Activated CD4-positive, alpha-beta T cell treated with anti-CD3 and anti-CD28 coated beads, Interleukin-2, Interleukin-4, amounts not matched to agents 100 ng/mL and 50 ng/mL, durations not matched to agents 16 hours and 8 hours (primary cell): ENCODE measurements around the gene B3GALNT2.
A peak's percentile ranks its signal among the peaks of the same experiment; 100 is the strongest.
"Not testable (repeated sequence)": the region's sequence is repeated elsewhere in the genome, so short reads cannot be mapped to it uniquely, and the experiment has no call there.

Experiments
- DNase-seq: peaks from one replicate; pipeline ENCODE4 v3.0.0-alpha.2; 2020; ENCODE audit warnings: low spot score

Gene B3GALNT2

GRCh38 chr1:235504122-235504493, at the start of gene B3GALNT2:
TSS of gene B3GALNT2 (minus strand) at chr1:235504452. CDS start at chr1:235504252, 200 bp downstream.
- DNase-seq, result no peak

GRCh38 chr1:235553112-235553551, 48.9 kb upstream of the B3GALNT2 start:
- DNase-seq, result no peak

DNA sequence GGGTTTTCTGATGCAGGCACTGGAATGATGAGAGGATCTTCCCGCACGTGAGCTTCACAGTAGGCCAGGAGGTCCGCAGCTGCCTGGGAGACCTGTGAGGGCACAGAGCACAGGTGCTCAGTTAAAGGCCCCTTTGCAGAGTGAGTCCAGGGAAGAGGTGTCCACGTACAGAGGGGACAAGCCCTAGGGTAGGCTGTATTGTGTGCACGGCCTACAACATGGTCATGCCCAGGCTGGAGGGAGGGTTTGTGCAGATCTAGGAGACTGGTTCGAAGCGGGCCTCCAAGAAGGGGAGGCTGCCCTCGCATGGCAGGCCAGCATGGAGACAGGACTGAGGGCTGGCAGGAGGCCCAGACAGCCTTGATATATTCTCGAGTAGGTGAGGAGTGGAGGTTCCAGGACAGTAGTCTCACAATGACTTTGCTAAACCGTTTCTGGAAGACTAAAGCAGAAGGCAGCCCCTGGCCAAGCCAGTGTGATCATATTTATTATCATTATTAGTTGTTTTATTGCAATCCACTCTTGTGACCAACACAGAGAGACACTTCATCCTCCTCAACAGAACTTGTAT, 48.0 kb upstream of the B3GALNT2 start:
- no peak for DNase-seq

GRCh38 chr1:235549351-235550139, 45.3 kb upstream of the B3GALNT2 start:
- no peak for DNase-seq

DNA sequence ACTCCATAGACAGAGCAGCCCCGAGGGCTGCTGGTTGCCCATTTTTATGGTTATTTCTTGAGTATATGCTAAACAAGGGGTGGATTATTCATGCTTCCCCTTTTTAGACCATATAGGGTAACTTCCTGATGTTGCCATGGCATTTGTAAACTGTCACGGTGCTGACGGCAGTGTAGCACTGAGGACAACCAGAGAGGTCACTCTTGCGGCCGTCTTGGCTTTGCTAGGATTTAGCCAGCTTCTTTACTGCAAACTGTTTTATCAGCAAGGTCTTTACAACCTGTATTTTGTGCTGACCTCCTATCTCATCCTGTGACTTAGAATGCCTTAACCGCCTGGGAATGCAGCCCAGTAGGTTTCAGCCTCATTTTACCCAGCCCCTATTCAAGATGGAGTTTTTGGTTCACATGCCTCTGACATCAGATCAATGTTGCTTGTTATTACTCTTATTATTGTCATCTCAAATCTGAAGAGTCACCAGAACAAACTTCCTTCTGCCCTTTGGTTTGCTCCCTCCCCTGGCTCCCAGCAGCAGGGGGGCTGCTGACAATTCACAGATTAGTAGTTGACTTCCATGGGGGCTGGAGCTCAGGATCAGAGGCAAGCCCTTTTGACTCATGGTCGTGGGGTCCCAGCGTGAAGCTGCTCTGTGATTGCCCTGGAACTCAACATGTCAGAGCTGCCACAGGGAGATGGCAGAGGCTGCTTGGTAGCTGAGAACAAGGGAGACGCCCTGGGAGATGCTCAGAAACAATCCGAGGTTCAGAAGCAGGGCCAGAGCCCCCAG, 42.3 kb upstream of the B3GALNT2 start:
- DNase-seq, result not testable (repeated sequence)

DNA sequence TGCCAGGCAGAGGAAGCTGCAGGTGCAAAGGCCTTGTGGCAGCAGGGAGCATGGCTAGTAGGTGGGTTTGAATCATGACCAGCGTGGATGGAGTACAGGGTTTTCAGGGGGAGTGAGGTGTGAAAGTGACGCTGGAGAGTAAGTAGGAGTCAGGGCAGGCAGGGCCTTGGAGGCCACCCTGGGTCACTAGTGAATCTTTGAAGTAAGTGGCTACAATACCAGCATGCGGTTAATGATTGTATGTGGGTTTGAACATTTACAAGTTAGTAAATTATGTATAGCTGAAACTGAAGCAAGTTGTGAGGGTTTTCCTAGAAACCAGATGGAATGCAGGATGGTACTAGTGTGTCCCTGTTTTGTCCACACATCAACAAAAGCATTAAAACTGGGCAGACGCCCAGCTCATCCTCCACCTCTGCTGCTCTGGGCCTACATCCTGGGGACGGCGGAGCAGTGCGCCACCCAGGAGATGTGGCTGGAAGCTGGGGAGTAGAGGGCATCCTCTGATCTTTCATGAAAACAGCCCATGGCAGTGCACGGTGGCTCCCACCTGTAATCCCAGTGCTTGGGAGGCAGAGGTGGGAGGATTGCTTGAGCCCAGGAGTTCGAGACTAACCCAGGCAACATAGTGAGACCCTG, 41.2 kb upstream of the B3GALNT2 start:
- DNase-seq, result no peak

GRCh38 chr1:235542845-235543244, 38.6 kb upstream of the B3GALNT2 start:
- DNase-seq, result not testable (repeated sequence)

- DNase-seq, result no peak
Observed at GRCh38 chr1:235533476-235534168, 29.4 kb upstream of the B3GALNT2 start.

- no peak for DNase-seq
Observed at GRCh38 chr1:235532360-235532759, 28.1 kb upstream of the B3GALNT2 start.

DNA sequence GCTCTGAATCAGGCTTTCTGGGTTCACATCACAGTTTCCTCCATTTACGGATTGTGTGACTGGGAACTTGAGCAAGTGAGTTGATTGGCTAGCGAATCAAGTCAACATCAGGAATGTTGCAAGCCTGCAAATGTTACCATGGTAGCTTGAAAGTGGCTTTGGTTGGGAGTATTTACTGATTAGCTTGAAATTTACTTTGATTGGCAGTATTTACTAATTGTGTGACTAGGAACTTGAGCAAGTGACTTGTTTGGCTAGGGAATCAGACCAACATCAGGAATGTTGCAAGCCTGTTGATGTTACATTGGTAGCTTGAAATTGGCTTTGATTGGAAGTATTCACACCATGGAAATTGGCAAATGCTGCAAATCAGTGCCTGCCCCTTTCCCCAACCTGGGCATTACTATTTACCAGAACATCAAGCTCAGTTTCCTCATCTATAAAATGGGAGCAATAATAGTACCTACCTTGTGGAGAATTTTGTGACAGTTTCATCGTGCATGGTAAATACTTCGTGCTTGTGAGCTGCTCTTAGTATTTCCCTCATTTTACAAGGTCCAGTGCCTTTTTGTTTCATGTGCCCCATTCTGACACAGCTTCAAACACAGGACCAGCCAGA, 23.1 kb upstream of the B3GALNT2 start:
- no peak for DNase-seq

DNA sequence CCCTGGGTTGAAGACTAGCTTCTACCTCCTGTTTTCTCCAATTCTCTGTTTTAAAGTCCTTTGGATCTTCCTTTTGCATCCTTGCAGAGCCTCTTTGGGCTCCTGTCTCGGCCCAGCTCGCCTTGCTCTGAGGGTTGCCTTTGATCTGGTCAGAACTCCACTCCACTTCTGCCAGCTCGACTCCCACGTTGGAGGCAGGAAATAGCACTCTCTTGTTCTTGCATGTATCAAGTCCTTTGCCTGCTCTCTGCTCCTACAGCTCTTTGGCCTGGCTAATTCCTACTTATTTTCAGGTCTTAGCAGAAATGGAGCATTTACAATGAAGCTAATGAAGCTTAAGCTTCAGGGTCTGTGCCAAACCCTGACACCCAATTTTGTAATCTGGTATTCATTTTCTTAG, 21.1 kb upstream of the B3GALNT2 start:
- no peak for DNase-seq

- DNase-seq, result no peak
Observed at GRCh38 chr1:235516862-235517446, 12.7 kb upstream of the B3GALNT2 start.

GRCh38 chr1:235515844-235516512, 11.7 kb upstream of the B3GALNT2 start:
- no peak for DNase-seq

- DNase-seq, result peak; percentile 65
Observed at GRCh38 chr1:235513495-235514366, 9.5 kb upstream of the B3GALNT2 start.

- DNase-seq, result no peak
Observed at GRCh38 chr1:235511470-235512240, 7.4 kb upstream of the B3GALNT2 start.

DNA sequence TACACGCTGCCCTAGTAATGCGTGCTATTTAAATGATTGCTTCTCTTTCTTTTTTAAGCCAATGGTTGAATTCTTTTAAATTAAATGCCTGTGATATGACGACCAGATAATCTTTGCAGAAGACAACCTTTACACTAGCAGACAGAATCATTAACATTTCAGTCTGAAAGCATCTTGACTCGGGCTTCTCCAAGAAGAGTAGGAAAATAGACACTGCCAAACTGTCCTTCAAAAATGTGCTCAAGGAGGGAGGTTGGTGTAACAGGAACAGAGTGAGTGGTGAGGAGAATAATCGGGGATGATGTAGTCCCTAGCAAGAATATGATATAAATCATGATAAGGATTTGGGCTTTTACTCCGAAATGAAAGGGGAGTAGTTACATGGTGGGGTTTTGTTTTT, 6.6 kb upstream of the B3GALNT2 start:
- DNase-seq, result no peak

GRCh38 chr1:235507623-235508022, 3.4 kb upstream of the B3GALNT2 start:
- no peak for DNase-seq

DNA sequence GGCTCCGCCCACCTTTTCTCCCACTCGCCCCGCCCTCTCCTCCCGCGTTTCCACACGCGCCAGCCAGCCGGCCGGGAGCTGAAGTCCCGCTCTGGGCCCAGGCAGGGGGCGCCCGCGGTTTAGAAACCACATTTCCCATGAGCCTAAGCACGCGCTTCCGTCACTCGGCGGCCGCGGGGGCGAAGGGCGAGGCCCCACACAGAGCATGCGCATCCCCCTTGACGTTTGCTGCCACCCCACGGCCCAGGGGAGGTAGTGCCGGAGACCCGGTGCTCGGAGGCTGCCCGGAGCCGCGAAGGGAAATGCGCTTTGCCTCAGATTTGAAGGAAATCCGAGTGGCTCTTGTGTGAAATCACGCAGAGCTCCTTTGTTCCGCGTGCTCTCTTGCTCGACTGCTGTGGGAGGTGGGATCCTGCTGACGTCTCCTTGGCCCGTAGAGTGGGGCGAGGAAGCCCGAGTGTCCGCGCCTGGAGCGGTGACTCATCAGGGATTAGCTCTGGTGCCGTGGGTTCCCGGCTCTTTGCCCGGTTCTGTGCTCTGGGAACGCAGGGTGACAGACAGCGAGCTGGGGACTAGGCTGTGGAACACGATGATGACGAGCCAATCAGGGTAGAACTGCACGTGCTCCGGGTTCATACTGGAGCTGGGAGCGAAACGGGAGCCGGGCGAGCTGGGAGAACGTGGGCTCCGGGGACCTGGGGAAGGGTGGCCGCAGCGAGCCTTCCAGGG, 406 bp upstream of the B3GALNT2 start:
- DNase-seq, result peak; percentile 99
